Measurements from ENCODE around the gene KPNA3. TPM values are rescaled to one million over a fixed set of nuclear protein-coding genes. Genes with fewer than 3 reads are reported as not detected.

The KPNA3 gene
- total and polyA plus RNA-seq, 9 donors: 9.1 to 30.9 (median 19.6) TPM

Other genes starting within 250 kb of the KPNA3 start
- gene RCBTB1, start 207.1 kb downstream of the KPNA3 start, total RNA-seq: 10 to 100 TPM in 5 of 7 donors, 1 to 10 TPM in 2; 5.5 to 16.6 (median 12.9) TPM
- gene RCBTB1, start 207.1 kb downstream of the KPNA3 start, polyA plus RNA-seq: 10 to 100 TPM in 1 of 2 donors, 1 to 10 TPM in 1; 8.6 to 28.0 TPM
- gene ARL11, start 164.2 kb downstream of the KPNA3 start, total RNA-seq: under 1 TPM; 0.15 to 0.80 (median 0.24) TPM
- gene ARL11, start 164.2 kb downstream of the KPNA3 start, polyA plus RNA-seq: under 1 TPM; 0.28 to 0.93 TPM
- gene EBPL, start 101.2 kb downstream of the KPNA3 start, total RNA-seq: 100 to 1,000 TPM in 1 of 7 donors, 10 to 100 TPM in 6; 48.7 to 112 (median 60.2) TPM
- gene EBPL, start 101.2 kb downstream of the KPNA3 start, polyA plus RNA-seq: 10 to 100 TPM; 70.0 to 98.6 TPM
- gene SPRYD7, start 143.7 kb upstream of the KPNA3 start, total RNA-seq: 1 to 10 TPM; 3.7 to 7.4 (median 6.8) TPM
- gene SPRYD7, start 143.7 kb upstream of the KPNA3 start, polyA plus RNA-seq: 10 to 100 TPM in 1 of 2 donors, 1 to 10 TPM in 1; 5.4 to 11.6 TPM
- gene TRIM13, start 204.4 kb upstream of the KPNA3 start, total RNA-seq: 10 to 100 TPM; 14.5 to 27.9 (median 25.5) TPM
- 10 to 100 TPM; 20.1 to 23.6 TPM for gene TRIM13, start 204.4 kb upstream of the KPNA3 start, polyA plus RNA-seq
- 1 to 10 TPM in 4 of 7 donors, under 1 TPM in 3; 0.23 to 7.9 (median 1.1) TPM for gene KCNRG, start 222.8 kb upstream of the KPNA3 start, total RNA-seq
- gene KCNRG, start 222.8 kb upstream of the KPNA3 start, polyA plus RNA-seq: under 1 TPM; 0.42 to 0.46 TPM

Data from ovary (tissue), 9 donors.